Adrenal gland (tissue), 12 donors: ENCODE data around the gene SLC9A6. TPM values are rescaled to one million over a fixed set of nuclear protein-coding genes. Genes with fewer than 3 reads are reported as not detected.

Experiments used
- DNase-seq, 7 donors: peaks; one replicate each; pipeline ENCODE4 v3.0.0-alpha.2; 2019 to 2020
- H3K27ac ChIP-seq, 5 donors: fragments of 200-600 bp; sonication (generic) in 4 of 5; 1 replicate in 3 of 5; 2 replicates in 2 of 5; pipeline versions ENCODE4 v1.5.1 to v1.8.0; 2016 to 2020; ENCODE audit warnings: mild to moderate bottlenecking in 1 of 5
- H3K27me3 ChIP-seq: fragments of 200-600 bp; 2 replicates; pipeline ENCODE4 v1.8.0; 2021
- H3K36me3 ChIP-seq, 2 donors: fragments of 200-600 bp; replicated peaks in 1 of 2; 1 replicate in 1 of 2; 2 replicates in 1 of 2; pipeline versions ENCODE4 v1.5.1 to v1.8.0; 2018 to 2022
- H3K4me1 ChIP-seq, 2 donors: fragments of 200-600 bp; replicated peaks in 1 of 2; 1 replicate in 1 of 2; 2 replicates in 1 of 2; pipeline versions ENCODE4 v1.5.1 to v1.8.0; 2018 to 2021
- H3K4me3 ChIP-seq, 4 donors: fragments of 200-600 bp; sonication (generic) in 3 of 4; one replicate each; pipeline ENCODE4 v1.5.1; 2016 to 2018
- H3K9me3 ChIP-seq, 3 donors: fragments of 200-600 bp; sonication (generic) in 1 of 3; replicated peaks in 1 of 3; 1 replicate in 2 of 3; 2 replicates in 1 of 3; pipeline versions ENCODE4 v1.5.1 to v1.8.0; 2016 to 2021
- CTCF ChIP-seq, 6 experiments: fragments of 450-650 bp in 4 of 6; fragments of 200-600 bp in 2 of 6; sonication (generic) in 1 of 6; IDR thresholded peaks; 1 replicate in 5 of 6; 2 replicates in 1 of 6; pipeline versions ENCODE4 v1.5.1 to v1.8.0; 2016 to 2021; ENCODE audit warnings: antibody characterized with exemption in 6 of 6, mild to moderate bottlenecking in 2 of 6, moderate library complexity in 1 of 6
- POLR2A ChIP-seq, 2 donors: fragments of 450-650 bp; IDR thresholded peaks; one replicate each; pipeline ENCODE4 v1.6.1; 2017; ENCODE audit warnings: antibody characterized with exemption in 2 of 2, mild to moderate bottlenecking in 2 of 2, moderate library complexity in 1 of 2
- WGBS, 4 donors: extraction: QIAGEN DNeasy Blood & Tissue Kit in 2 of 4; methylation state at CpG; one replicate each; pipeline versions ENCODE4 v1.1.5 to v1.1.7; 2013 to 2017; 5-methylcytosine and 5-hydroxymethylcytosine counted together
- intact Hi-C, 2 donors: fragments of 100-400 bp; cut with DNase I; formaldehyde crosslinking; loops; one replicate each; pipeline versions ENCODE4 v1.14.1 to v1.15.0; 2022 to 2023
- polyA plus RNA-seq, 3 donors: library from polyadenylated mRNA; stranded (reverse); fragments of 200-250 nt in 2 of 3; fragments of 350-450 nt in 1 of 3; fragmentation: Illumina TruSeq in 1 of 3; extraction: RNeasy Lipid Tissue Mini Kit (QIAGEN cat#74804) in 1 of 3; gene quantifications; one replicate each; pipeline ENCODE4 v1.2.3, GENCODE V29; 2013 to 2014
- total RNA-seq, 9 donors: library from RNA; depleted of rRNA in 4 of 9; stranded (reverse); fragments of >200 nt in 4 of 9; fragments of 120-200 nt in 1 of 9; fragmentation: NEBNext Ultra II Directional in 1 of 9; extraction: Animal tissue kit (Norgen Biotek cat#: 25700) in 1 of 9; gene quantifications; one replicate each; pipeline versions ENCODE4 v1.1.0 to v1.2.4, GENCODE V29; 2013 to 2023
- donor health status: healthy with polysubstance abuse.
- donor health status: Bipolar disorder and iron deficiency.
- donor health status: DM: yes; HTN: yes; CAD: no.
- donor health status: DM: no; HTN: no; CAD: no.
- donor health status: DM: no; HTN: no; CAD: no.
- donor health status: DM: yes; HTN: yes; CAD: no.

SLC9A6 gene
- total and polyA plus RNA-seq, 12 donors: 10.0 to 36.2 (median 16.3) TPM

GRCh38 chrX:136065044-136065671 is 79.9 kb downstream of the SLC9A6 start:
- no peaks in the 10 kb centered on the region for H3K36me3 ChIP-seq
- H3K27me3 ChIP-seq: peaks cover 5% of the 10 kb centered on the region
- intact Hi-C loops: no loop called here
- no peak overlapping the region for H3K4me3 ChIP-seq
- H3K4me1 ChIP-seq: no peaks in the 10 kb centered on the region
- peak in 5 of 7 donors; percentile 10 to 63 (median 21) for DNase-seq
- TF ChIP-seq POLR2A (IDR thresholded peaks at IDR 0.05) (no peak), CTCF (IDR thresholded peaks at IDR 0.05) (no peak)
- H3K27ac ChIP-seq: peak overlapping the region in 1 of 5 donors; percentile 65
- no peaks in the 10 kb centered on the region for H3K9me3 ChIP-seq
- WGBS, 4 donors: 47 to 74% (median 57%) methylated on average over 2 to 7 of the region's 7 CpGs

- intact Hi-C loops: no loop called here
- 58 to 83% (median 79%) methylated on average over 5 of the region's 5 CpGs for WGBS, 4 donors
Observed at GRCh38 chrX:136067097-136067496, 81.9 kb downstream of the SLC9A6 start.

GRCh38 chrX:136067966-136068365 is 82.7 kb downstream of the SLC9A6 start:
- TF ChIP-seq CTCF (IDR thresholded peaks at IDR 0.05) (no peak), POLR2A (IDR thresholded peaks at IDR 0.05) (no peak)
- DNase-seq: no peak
- Histone ChIP-seq H3K9me3 (no peaks in the 10 kb centered on the region), H3K4me3 (no peak overlapping the region), H3K4me1 (no peaks in the 10 kb centered on the region), H3K27me3 (peaks cover 5% of the 10 kb centered on the region), H3K36me3 (no peaks in the 10 kb centered on the region), H3K27ac (no peak overlapping the region)
- intact Hi-C loops: no loop called here
- WGBS, 4 donors: 56 to 63% (median 60%) methylated on average over 3 to 7 of the region's 7 CpGs

More at GRCh38 chrX:136067097-136067496, 81.9 kb downstream of the SLC9A6 start:
- H3K9me3 ChIP-seq: no peaks in the 10 kb centered on the region
- peaks cover 5% of the 10 kb centered on the region for H3K27me3 ChIP-seq
- no peaks in the 10 kb centered on the region for H3K4me1 ChIP-seq
- no peak for TF ChIP-seq CTCF (IDR thresholded peaks at IDR 0.05)
- TF ChIP-seq POLR2A (IDR thresholded peaks at IDR 0.05): no peak
- H3K36me3 ChIP-seq: no peaks in the 10 kb centered on the region
- no peak overlapping the region for H3K27ac ChIP-seq
- H3K4me3 ChIP-seq: no peak overlapping the region
- no peak for DNase-seq

GRCh38 chrX:136076942-136077341 is 91.7 kb downstream of the SLC9A6 start:
- no peak for DNase-seq
- Histone ChIP-seq H3K4me3 (no peak overlapping the region), H3K9me3 (no peaks in the 10 kb centered on the region), H3K27ac (no peak overlapping the region), H3K36me3 (no peaks in the 10 kb centered on the region), H3K4me1 (no peaks in the 10 kb centered on the region), H3K27me3 (no peaks in the 10 kb centered on the region)
- WGBS, 4 donors: 46 to 68% (median 58%) methylated on average over 5 of the region's 5 CpGs
- intact Hi-C loops: no loop called here
- TF ChIP-seq POLR2A (IDR thresholded peaks at IDR 0.05) (no peak), CTCF (IDR thresholded peaks at IDR 0.05) (no peak)
